GM10266 (cell line): ENCODE data around the gene CASD1.

ENCODE experiments used
- DNase-seq: peaks from one replicate; pipeline ENCODE4 v3.0.0; 2012; ENCODE audit errors: extremely low spot score
- CTCF ChIP-seq: IDR thresholded peaks from 2 replicates; pipeline ENCODE4 v1.5.1; 2012; ENCODE audit warnings: mild to moderate bottlenecking, low read depth; ENCODE audit not compliant: control insufficient read depth, insufficient read depth; ENCODE audit errors: missing control alignments

The CASD1 gene

GRCh38 chr7:94578614-94579013, 69.0 kb downstream of the CASD1 start:
- TF ChIP-seq CTCF, result no peak
- no peak for DNase-seq

GRCh38 chr7:94579470-94579869, 69.9 kb downstream of the CASD1 start:
- no peak for TF ChIP-seq CTCF
- DNase-seq, result no peak

GRCh38 chr7:94580601-94581000, 71.0 kb downstream of the CASD1 start:
- TF ChIP-seq CTCF, result no peak
- no peak for DNase-seq

- no peak for DNase-seq
- no peak for TF ChIP-seq CTCF
Measured at GRCh38 chr7:94584113-94584512, 74.5 kb downstream of the CASD1 start.

- DNase-seq, result no peak
- TF ChIP-seq CTCF, result no peak
Measured at GRCh38 chr7:94588075-94588474, 78.5 kb downstream of the CASD1 start.

- no peak for TF ChIP-seq CTCF
- no peak for DNase-seq
Measured at GRCh38 chr7:94590526-94591162, 81.0 kb downstream of the CASD1 start.

- DNase-seq, result no peak
- no peak for TF ChIP-seq CTCF
Measured at GRCh38 chr7:94591176-94591575, 81.6 kb downstream of the CASD1 start.
